ENCODE results near the gene GRIK4. TPM values are rescaled to one million over a fixed set of nuclear protein-coding genes. Genes with fewer than 3 reads are reported as not detected.

GRIK4 gene
- total RNA-seq, 1 experiment from 2014 or later = not detected

DNA sequence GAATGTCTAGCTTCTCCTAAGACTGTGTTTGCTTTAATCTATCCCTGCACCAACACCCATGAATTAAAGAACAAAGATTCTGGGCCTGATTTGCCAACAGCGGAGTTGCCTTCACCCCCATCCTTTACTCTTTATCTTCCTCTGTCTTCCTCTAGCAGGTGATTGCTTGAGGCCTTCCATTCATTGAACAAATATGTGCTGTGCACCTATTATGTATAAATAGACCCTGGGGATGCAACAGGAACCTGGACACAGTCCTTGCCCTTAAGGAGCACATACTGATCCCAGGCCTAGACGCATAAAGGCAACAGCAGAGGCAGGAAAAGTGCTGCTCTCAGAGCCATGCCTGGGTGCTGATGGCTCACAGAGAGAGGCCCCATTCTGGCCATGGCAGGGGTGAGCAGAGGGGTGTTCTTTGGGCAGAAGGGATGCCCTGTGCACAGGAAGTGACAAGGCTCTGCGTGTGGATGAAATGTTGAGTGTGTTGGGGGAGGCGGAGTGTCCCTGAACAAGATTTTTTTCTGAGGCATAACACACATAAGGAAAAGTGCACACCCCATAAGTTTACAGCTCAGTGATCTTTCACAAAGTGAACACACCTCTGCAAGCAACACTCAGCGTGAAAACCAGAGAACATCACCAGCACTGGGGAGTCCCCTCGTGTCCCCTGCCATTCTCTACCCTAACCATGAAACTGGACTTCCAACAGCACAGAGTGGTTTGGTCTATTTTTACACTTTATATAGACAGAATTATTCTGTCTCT is 145.9 kb downstream of the GRIK4 start:
- Histone ChIP-seq H4K20me1 (ENCODE audit: low read length) (no peaks in the 10 kb centered on the region), H3F3A (ENCODE audit: low read length, unreplicated experiment) (no peaks in the 10 kb centered on the region), H3K27ac (ENCODE audit: low read length) (no peak overlapping the region), H3K4me2 (ENCODE audit: low read length) (no peak overlapping the region), H3K9ac (ENCODE audit: low read length) (no peak overlapping the region), H3K4me1 (ENCODE audit: insufficient read depth, low read length) (no peaks in the 10 kb centered on the region), H3K9me3 (ENCODE audit: low read length) (no peaks in the 10 kb centered on the region), H3K79me2 (ENCODE audit: low read length) (no peaks in the 10 kb centered on the region), H3K9me2 (replicated peaks; ENCODE audit: low read length) (no peaks in the 10 kb centered on the region), H3K36me3 (ENCODE audit: low read depth, low read length) (no peaks in the 10 kb centered on the region), H3K27me3 (ENCODE audit: low read length) (peaks cover 45% of the 10 kb centered on the region), H3K4me3 (ENCODE audit: low read length) (no peak overlapping the region), H2AFZ (ENCODE audit: low read length) (no peak overlapping the region)
- TF ChIP-seq EZH2 (IDR thresholded peaks at IDR 0.05; ENCODE audit: low read length, unreplicated experiment) (no peak), EZH2phosphoT487 (IDR thresholded peaks at IDR 0.05; ENCODE audit: borderline replicate concordance, low read length) (no peak)
- TF ChIP-seq, protein P1, sequence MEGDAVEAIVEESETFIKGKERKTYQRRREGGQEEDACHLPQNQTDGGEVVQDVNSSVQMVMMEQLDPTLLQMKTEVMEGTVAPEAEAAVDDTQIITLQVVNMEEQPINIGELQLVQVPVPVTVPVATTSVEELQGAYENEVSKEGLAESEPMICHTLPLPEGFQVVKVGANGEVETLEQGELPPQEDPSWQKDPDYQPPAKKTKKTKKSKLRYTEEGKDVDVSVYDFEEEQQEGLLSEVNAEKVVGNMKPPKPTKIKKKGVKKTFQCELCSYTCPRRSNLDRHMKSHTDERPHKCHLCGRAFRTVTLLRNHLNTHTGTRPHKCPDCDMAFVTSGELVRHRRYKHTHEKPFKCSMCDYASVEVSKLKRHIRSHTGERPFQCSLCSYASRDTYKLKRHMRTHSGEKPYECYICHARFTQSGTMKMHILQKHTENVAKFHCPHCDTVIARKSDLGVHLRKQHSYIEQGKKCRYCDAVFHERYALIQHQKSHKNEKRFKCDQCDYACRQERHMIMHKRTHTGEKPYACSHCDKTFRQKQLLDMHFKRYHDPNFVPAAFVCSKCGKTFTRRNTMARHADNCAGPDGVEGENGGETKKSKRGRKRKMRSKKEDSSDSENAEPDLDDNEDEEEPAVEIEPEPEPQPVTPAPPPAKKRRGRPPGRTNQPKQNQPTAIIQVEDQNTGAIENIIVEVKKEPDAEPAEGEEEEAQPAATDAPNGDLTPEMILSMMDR (conservative IDR thresholded peaks at IDR 0.05; ENCODE audit: low read depth, low read length) = no peak
- DNase-seq = no peak
- intact Hi-C loops (cut with micrococcal nuclease) = no loop called here
- POLR2A ChIA-PET (ENCODE audit: unreplicated experiment) = no interaction called here
- no TSS peak for BruUV-seq (replicated peaks)
- no peak for ATAC-seq
- CTCF ChIA-PET = no interaction called here

DNA sequence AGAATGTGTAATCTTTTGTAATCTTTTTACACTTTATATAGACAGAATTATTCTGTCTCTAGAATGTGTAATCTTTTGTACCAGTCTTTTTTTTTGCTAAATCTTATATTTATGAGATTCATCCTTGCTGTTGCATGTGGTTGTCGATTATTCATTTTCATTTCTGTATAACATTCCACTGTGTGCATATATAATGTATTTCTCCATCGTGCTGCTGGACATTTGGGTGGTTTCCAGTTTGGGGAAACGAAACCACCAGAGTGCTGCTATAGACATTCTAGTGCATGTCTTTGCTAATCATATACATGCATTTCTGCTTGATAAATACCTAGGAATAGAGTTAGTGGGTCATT is 146.5 kb downstream of the GRIK4 start:
- no TSS peak for BruUV-seq (replicated peaks)
- intact Hi-C loops (cut with micrococcal nuclease) = no loop called here
- no peaks in the 10 kb centered on the region for H3K9me2 ChIP-seq (replicated peaks; ENCODE audit: low read length)
- H3K9ac ChIP-seq (ENCODE audit: low read length) = no peak overlapping the region
- ATAC-seq (no peak), DNase-seq (no peak)
- H3K79me2 ChIP-seq (ENCODE audit: low read length) = no peaks in the 10 kb centered on the region
- H4K20me1 ChIP-seq (ENCODE audit: low read length) = no peaks in the 10 kb centered on the region
- TF ChIP-seq EZH2phosphoT487 (IDR thresholded peaks at IDR 0.05; ENCODE audit: borderline replicate concordance, low read length) = no peak
- no peak for TF ChIP-seq EZH2 (IDR thresholded peaks at IDR 0.05; ENCODE audit: low read length, unreplicated experiment)
- TF ChIP-seq, protein P1 (conservative IDR thresholded peaks at IDR 0.05; ENCODE audit: low read depth, low read length) = no peak
- H3K27me3 ChIP-seq (ENCODE audit: low read length) = peaks cover 45% of the 10 kb centered on the region
- H3F3A ChIP-seq (ENCODE audit: low read length, unreplicated experiment) = no peaks in the 10 kb centered on the region
- ChIA-PET CTCF (no interaction called here), POLR2A (ENCODE audit: unreplicated experiment) (no interaction called here)
- no peak overlapping the region for H2AFZ ChIP-seq (ENCODE audit: low read length)
- H3K27ac ChIP-seq (ENCODE audit: low read length) = no peak overlapping the region
- no peak overlapping the region for H3K4me2 ChIP-seq (ENCODE audit: low read length)
- no peaks in the 10 kb centered on the region for H3K36me3 ChIP-seq (ENCODE audit: low read depth, low read length)
- H3K4me1 ChIP-seq (ENCODE audit: insufficient read depth, low read length) = no peaks in the 10 kb centered on the region
- H3K4me3 ChIP-seq (ENCODE audit: low read length) = no peak overlapping the region
- H3K9me3 ChIP-seq (ENCODE audit: low read length) = no peaks in the 10 kb centered on the region

DNA sequence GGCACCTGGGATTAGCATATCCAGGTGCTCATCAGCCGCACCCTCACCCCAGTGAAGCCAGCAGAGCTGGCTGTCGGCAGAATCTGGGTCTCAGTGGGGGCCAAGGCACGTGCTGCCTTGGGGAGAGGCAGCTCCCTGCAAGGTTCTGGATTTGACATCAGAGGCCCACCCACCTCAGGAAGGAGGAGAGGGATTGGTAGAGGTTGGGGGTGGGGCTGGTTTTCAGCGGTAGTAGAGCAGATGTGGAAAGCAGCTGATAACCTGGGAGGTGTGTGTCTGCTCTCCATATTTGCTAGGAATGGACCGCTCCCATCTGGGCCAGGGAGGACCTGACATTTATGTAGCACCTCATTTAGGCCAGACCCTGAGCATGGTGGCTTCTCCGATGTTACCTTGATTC is 147.5 kb downstream of the GRIK4 start:
- DNase-seq = no peak
- intact Hi-C loops (cut with micrococcal nuclease) = no loop called here
- no peaks in the 10 kb centered on the region for H3K36me3 ChIP-seq (ENCODE audit: low read depth, low read length)
- H3K9ac ChIP-seq (ENCODE audit: low read length) = no peak overlapping the region
- TF ChIP-seq, protein P1 (conservative IDR thresholded peaks at IDR 0.05; ENCODE audit: low read depth, low read length) = no peak
- TF ChIP-seq EZH2phosphoT487 (IDR thresholded peaks at IDR 0.05; ENCODE audit: borderline replicate concordance, low read length) (no peak), EZH2 (IDR thresholded peaks at IDR 0.05; ENCODE audit: low read length, unreplicated experiment) (no peak)
- H3F3A ChIP-seq (ENCODE audit: low read length, unreplicated experiment) = no peaks in the 10 kb centered on the region
- peaks cover 52% of the 10 kb centered on the region for H3K27me3 ChIP-seq (ENCODE audit: low read length)
- H3K4me1 ChIP-seq (ENCODE audit: insufficient read depth, low read length) = no peaks in the 10 kb centered on the region
- ChIA-PET POLR2A (ENCODE audit: unreplicated experiment) (no interaction called here), CTCF (no interaction called here)
- H3K27ac ChIP-seq (ENCODE audit: low read length) = no peak overlapping the region
- ATAC-seq = no peak
- BruUV-seq (replicated peaks) = no TSS peak
- H3K4me2 ChIP-seq (ENCODE audit: low read length) = no peak overlapping the region
- no peaks in the 10 kb centered on the region for H3K9me2 ChIP-seq (replicated peaks; ENCODE audit: low read length)
- H3K79me2 ChIP-seq (ENCODE audit: low read length) = no peaks in the 10 kb centered on the region
- H3K9me3 ChIP-seq (ENCODE audit: low read length) = no peaks in the 10 kb centered on the region
- no peak overlapping the region for H2AFZ ChIP-seq (ENCODE audit: low read length)
- no peak overlapping the region for H3K4me3 ChIP-seq (ENCODE audit: low read length)
- H4K20me1 ChIP-seq (ENCODE audit: low read length) = no peaks in the 10 kb centered on the region

Data from PC-3 (cell line).